HUES48 (cell line): ENCODE measurements around the gene NAT9.

ENCODE experiments used
- H3K27ac ChIP-seq: one replicate; pipeline ENCODE4 v1.7.0; 2013; ENCODE audit warnings: low read depth, low read length, inconsistent platforms
- H3K27me3 ChIP-seq: 2 replicates; pipeline ENCODE4 v1.6.1; 2013; ENCODE audit warnings: mild to moderate bottlenecking, low read length; ENCODE audit not compliant: control insufficient read depth, insufficient read depth
- H3K36me3 ChIP-seq: 2 replicates; pipeline ENCODE4 v1.6.1; 2013; ENCODE audit warnings: low read length; ENCODE audit not compliant: control insufficient read depth, insufficient read depth
- H3K4me1 ChIP-seq: 2 replicates; pipeline ENCODE4 v1.6.1; 2013; ENCODE audit warnings: mild to moderate bottlenecking, low read length; ENCODE audit not compliant: control insufficient read depth, insufficient read depth
- H3K4me3 ChIP-seq: 2 replicates; pipeline ENCODE4 v1.5.1; 2013; ENCODE audit warnings: mild to moderate bottlenecking, low read depth, low read length
- H3K9ac ChIP-seq: 2 replicates; pipeline ENCODE4 v1.6.1; 2013; ENCODE audit warnings: mild to moderate bottlenecking, low read depth, low read length, moderate library complexity
- H3K9me3 ChIP-seq: 2 replicates; pipeline ENCODE4 v1.6.1; 2013; ENCODE audit warnings: low read length; ENCODE audit not compliant: control insufficient read depth, insufficient read depth

NAT9 gene

GRCh38 chr17:74723891-74724290 is 52.3 kb downstream of the NAT9 start:
- no peak overlapping the region for H3K4me3 ChIP-seq
- no peaks in the 10 kb centered on the region for H3K27me3 ChIP-seq
- no peak overlapping the region for H3K27ac ChIP-seq
- H3K9ac ChIP-seq: no peak overlapping the region
- H3K9me3 ChIP-seq: peaks cover 5% of the 10 kb centered on the region; the same call in 1 of the 2 replicates
- no peaks in the 10 kb centered on the region for H3K36me3 ChIP-seq
- H3K4me1 ChIP-seq: no peaks in the 10 kb centered on the region

GRCh38 chr17:74722782-74723181 is 53.4 kb downstream of the NAT9 start:
- H3K36me3 ChIP-seq: no peaks in the 10 kb centered on the region
- no peak overlapping the region for H3K27ac ChIP-seq
- no peak overlapping the region for H3K9ac ChIP-seq
- no peaks in the 10 kb centered on the region for H3K9me3 ChIP-seq
- no peaks in the 10 kb centered on the region for H3K27me3 ChIP-seq
- no peaks in the 10 kb centered on the region for H3K4me1 ChIP-seq
- no peak overlapping the region for H3K4me3 ChIP-seq
